Breast epithelium (tissue), 3 donors: Measurements from ENCODE around the gene JMJD1C.

Experiments used
- POLR2AphosphoS5 ChIP-seq, 3 donors: sonication (generic); formaldehyde crosslinking; IDR thresholded peaks; one replicate each; pipeline ENCODE4 v1.6.1; 2017; ENCODE audit warnings: antibody characterized with exemption in 3 of 3
- TF ChIP-seq, protein P1 (sequence below), 3 donors: fragments of 450-650 bp; IDR thresholded peaks; one replicate each; pipeline ENCODE4 v1.5.1; 2016 to 2017; ENCODE audit warnings: antibody characterized with exemption in 3 of 3, mild to moderate bottlenecking in 3 of 3, moderate library complexity in 3 of 3

DNA sequence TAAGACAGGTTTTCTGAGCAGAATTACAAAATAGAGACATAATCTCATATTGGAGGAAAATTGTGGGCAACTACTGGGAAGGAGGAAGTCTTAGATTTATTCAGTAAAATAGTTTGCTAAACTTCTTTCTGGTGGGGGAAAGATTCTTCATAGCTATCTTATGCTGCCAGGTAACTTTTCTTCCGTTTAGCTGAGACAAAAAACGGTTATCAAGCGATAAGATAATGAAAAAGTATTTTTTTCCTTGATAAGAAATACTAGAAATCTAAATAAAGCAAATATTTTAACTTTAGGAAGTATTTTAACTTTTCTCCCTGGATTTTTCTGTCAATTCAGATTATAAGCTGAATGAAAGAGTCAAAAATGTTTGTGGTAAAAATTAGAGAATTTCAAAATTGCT, 52.3 kb downstream of the JMJD1C start:
- no peak for TF ChIP-seq POLR2AphosphoS5 (IDR thresholded peaks at IDR 0.05)
- TF ChIP-seq, protein P1, sequence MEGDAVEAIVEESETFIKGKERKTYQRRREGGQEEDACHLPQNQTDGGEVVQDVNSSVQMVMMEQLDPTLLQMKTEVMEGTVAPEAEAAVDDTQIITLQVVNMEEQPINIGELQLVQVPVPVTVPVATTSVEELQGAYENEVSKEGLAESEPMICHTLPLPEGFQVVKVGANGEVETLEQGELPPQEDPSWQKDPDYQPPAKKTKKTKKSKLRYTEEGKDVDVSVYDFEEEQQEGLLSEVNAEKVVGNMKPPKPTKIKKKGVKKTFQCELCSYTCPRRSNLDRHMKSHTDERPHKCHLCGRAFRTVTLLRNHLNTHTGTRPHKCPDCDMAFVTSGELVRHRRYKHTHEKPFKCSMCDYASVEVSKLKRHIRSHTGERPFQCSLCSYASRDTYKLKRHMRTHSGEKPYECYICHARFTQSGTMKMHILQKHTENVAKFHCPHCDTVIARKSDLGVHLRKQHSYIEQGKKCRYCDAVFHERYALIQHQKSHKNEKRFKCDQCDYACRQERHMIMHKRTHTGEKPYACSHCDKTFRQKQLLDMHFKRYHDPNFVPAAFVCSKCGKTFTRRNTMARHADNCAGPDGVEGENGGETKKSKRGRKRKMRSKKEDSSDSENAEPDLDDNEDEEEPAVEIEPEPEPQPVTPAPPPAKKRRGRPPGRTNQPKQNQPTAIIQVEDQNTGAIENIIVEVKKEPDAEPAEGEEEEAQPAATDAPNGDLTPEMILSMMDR (IDR thresholded peaks at IDR 0.05) = no peak
